HFF-Myc (cell line): ENCODE measurements around the gene IBA57.

ENCODE experiments used
- DNase-seq: peaks from one replicate; pipeline ENCODE4 v3.0.0-alpha.2; 2011; ENCODE audit warnings: low read depth; ENCODE audit errors: extremely low read depth
- H3K4me3 ChIP-seq: replicated peaks from 2 replicates; pipeline ENCODE4 v1.5.1; 2011; ENCODE audit warnings: low read depth, mild to moderate bottlenecking, control low read depth, low read length
- TF ChIP-seq, protein P1 (sequence below): IDR thresholded peaks from 2 replicates; pipeline ENCODE4 v1.5.1; 2012; ENCODE audit warnings: mild to moderate bottlenecking, low read depth, low read length, control low read depth; ENCODE audit errors: missing control alignments

Gene IBA57

DNA sequence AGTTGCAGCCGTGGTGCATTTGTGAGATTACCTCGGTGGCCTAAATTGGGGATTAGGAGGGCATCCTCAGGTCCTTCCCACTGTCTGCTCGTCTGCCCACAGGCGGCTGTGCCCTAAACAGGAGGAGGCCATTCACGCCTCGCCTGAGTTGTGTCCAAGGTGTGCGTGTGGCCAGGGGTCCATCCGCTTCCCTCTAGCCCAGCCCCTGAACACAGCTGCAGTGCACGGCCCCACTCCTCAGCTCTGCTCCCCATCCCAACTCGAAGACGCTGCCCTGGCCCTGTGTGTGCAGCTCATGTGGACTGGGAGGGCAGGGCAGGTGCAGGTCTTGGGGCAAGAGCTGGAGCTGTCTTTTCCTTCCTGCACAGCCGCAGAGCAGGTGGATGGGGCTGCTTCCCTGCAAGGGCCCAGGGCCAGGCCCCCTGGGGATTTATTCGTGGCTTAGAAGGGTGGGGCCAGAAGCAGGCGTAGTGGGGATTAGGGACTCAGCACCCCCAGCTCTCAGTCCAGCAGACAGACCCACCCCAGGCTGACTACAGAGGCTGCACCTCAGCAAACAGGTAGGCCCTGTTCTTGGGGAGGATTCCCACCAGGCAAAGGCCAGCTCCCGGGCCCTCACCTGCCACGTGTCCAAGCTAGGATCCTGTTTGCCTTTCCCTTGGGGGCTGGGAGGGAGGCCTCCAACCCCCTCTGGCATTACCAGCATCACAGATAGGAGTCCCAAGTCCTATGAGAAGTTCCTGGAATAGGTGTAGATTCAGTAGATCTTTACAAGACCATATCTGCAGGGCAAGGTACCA is 21.2 kb upstream of the IBA57 start:
- no peak overlapping the region for H3K4me3 ChIP-seq
- TF ChIP-seq, protein P1, sequence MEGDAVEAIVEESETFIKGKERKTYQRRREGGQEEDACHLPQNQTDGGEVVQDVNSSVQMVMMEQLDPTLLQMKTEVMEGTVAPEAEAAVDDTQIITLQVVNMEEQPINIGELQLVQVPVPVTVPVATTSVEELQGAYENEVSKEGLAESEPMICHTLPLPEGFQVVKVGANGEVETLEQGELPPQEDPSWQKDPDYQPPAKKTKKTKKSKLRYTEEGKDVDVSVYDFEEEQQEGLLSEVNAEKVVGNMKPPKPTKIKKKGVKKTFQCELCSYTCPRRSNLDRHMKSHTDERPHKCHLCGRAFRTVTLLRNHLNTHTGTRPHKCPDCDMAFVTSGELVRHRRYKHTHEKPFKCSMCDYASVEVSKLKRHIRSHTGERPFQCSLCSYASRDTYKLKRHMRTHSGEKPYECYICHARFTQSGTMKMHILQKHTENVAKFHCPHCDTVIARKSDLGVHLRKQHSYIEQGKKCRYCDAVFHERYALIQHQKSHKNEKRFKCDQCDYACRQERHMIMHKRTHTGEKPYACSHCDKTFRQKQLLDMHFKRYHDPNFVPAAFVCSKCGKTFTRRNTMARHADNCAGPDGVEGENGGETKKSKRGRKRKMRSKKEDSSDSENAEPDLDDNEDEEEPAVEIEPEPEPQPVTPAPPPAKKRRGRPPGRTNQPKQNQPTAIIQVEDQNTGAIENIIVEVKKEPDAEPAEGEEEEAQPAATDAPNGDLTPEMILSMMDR, result no peak
- no peak for DNase-seq

GRCh38 chr1:228144993-228145343 is 20.6 kb upstream of the IBA57 start:
- no peak overlapping the region for H3K4me3 ChIP-seq
- TF ChIP-seq, protein P1, result no peak
- no peak for DNase-seq

GRCh38 chr1:228145463-228146416 is 19.9 kb upstream of the IBA57 start:
- H3K4me3 ChIP-seq, result no peak overlapping the region
- DNase-seq, result no peak
- TF ChIP-seq, protein P1, result no peak

- H3K4me3 ChIP-seq, result no peak overlapping the region
- TF ChIP-seq, protein P1, result no peak
- DNase-seq, result no peak
Measured at GRCh38 chr1:228146417-228147150, 19.0 kb upstream of the IBA57 start.

DNA sequence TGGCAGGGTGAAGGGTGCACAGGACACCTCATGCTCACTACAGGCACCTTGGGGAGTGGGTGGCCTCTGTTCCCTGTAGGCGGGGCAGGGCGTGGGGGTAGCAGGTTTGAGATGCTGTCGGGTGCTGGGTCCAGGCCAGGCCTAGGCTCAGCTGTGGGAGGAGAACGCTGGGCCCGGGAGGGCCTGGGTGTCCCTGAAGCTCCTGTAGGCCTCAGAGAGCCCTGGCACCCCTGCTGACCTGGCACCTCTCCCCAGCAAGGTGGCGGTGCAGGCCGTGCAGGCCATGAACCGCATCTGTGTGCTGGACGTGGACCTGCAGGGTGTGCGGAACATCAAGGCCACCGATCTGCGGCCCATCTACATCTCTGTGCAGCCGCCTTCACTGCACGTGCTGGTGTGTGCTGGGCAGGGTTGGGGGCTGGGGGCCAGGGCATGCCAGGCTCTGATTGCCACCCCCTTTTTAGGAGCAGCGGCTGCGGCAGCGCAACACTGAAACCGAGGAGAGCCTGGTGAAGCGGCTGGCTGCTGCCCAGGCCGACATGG is 18.4 kb upstream of the IBA57 start:
- H3K4me3 ChIP-seq, result no peak overlapping the region
- DNase-seq, result no peak
- TF ChIP-seq, protein P1, result no peak

- DNase-seq, result no peak
- TF ChIP-seq, protein P1, result no peak
- H3K4me3 ChIP-seq, result no peak overlapping the region
Measured at GRCh38 chr1:228147768-228148167, 17.8 kb upstream of the IBA57 start.
